ENCODE results near the gene GNB1. TPM values are rescaled to one million over a fixed set of nuclear protein-coding genes. Genes with fewer than 3 reads are reported as not detected.

GNB1 gene
- total RNA-seq, 1 experiment from 2014 or later, result 400 TPM

DNA sequence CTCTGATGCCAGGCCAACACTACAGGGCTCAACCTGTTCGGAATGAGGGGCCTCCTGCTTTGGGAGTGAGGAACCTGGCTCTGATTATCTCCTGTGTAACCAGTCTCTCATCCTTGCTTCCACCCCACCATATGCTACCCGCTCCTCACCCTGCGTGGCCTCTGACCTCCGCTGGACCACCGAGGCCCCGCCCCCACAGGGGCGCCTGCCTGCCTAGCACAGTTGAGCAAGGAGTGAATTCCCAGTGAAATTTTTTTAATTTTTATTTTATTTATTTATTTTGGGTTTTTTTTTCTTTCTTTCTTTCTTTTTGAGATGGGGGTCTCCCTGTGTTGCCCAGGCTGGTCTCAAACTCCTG lies 1.9 kb upstream of the GNB1 start:
- Histone ChIP-seq H3K79me2 (ENCODE audit: insufficient read depth, low read length) (peaks cover 21% of the 10 kb centered on the region; the same call in 1 of the 2 replicates), H2AFZ (ENCODE audit: low read length) (no peak overlapping the region), H3K23me2 (ENCODE audit: insufficient read length, low read depth, low read length, poor library complexity, severe bottlenecking) (peaks cover 6% of the 10 kb centered on the region), H2BK15ac (ENCODE audit: low read depth, low read length) (no peak overlapping the region), H4K5ac (ENCODE audit: insufficient read length, low read depth, low read length) (no peak overlapping the region), H3K27ac (ENCODE audit: insufficient read length, low read depth, low read length) (no peak overlapping the region), H4K20me1 (ENCODE audit: control insufficient read depth, insufficient read depth, insufficient read length) (no peaks in the 10 kb centered on the region), H3K23ac (ENCODE audit: insufficient read length, low read depth, low read length) (no peak overlapping the region), H2BK5ac (ENCODE audit: insufficient read length, low read length) (no peak overlapping the region), H3K56ac (ENCODE audit: insufficient read length, low read depth, low read length) (no peak overlapping the region), H4K91ac (ENCODE audit: insufficient read length, low read depth, low read length) (no peak overlapping the region), H4K8ac (replicated peaks; ENCODE audit: insufficient read length, low read depth, low read length) (no peak overlapping the region), H3K27me3 (ENCODE audit: insufficient read depth, low read length) (no peaks in the 10 kb centered on the region; the same call in none of the 2 replicates), H2BK12ac (ENCODE audit: insufficient read length, low read depth, low read length) (no peak overlapping the region), H3K9ac (ENCODE audit: extremely low read depth, insufficient read length, low read length) (no peak overlapping the region), H2BK20ac (ENCODE audit: low read depth, low read length, poor library complexity, severe bottlenecking) (no peak overlapping the region), H3K4ac (ENCODE audit: low read depth, low read length) (no peak overlapping the region), H3K79me1 (ENCODE audit: insufficient read depth, low read depth, low read length, poor library complexity, severe bottlenecking) (no peaks in the 10 kb centered on the region), H3K4me1 (ENCODE audit: insufficient read depth, low read length) (peaks cover 5% of the 10 kb centered on the region; the same call in 1 of the 2 replicates), H3T11ph (ENCODE audit: low read length) (no peak overlapping the region), H3K18ac (ENCODE audit: insufficient read length, low read depth, low read length) (no peak overlapping the region), H3K9me3 (ENCODE audit: control insufficient read depth, low read depth, low read length) (no peaks in the 10 kb centered on the region), H2AK5ac (ENCODE audit: insufficient read length, low read length) (no peak overlapping the region), H3K4me2 (ENCODE audit: insufficient read depth, insufficient read length, low read length) (no peak overlapping the region), H2BK120ac (ENCODE audit: low read depth, low read length, poor library complexity, severe bottlenecking) (no peak overlapping the region), H3K14ac (ENCODE audit: insufficient read depth, low read length) (no peak overlapping the region)
- H3K27ac Mint-ChIP-seq, result no peak overlapping the region
- peak overlapping the region in 1 of 2 experiments; percentile 85; a peak in 2 of 5 replicates for H3K4me3 Mint-ChIP-seq
- DNase-seq, result no peak
- TF ChIP-seq, protein P1, sequence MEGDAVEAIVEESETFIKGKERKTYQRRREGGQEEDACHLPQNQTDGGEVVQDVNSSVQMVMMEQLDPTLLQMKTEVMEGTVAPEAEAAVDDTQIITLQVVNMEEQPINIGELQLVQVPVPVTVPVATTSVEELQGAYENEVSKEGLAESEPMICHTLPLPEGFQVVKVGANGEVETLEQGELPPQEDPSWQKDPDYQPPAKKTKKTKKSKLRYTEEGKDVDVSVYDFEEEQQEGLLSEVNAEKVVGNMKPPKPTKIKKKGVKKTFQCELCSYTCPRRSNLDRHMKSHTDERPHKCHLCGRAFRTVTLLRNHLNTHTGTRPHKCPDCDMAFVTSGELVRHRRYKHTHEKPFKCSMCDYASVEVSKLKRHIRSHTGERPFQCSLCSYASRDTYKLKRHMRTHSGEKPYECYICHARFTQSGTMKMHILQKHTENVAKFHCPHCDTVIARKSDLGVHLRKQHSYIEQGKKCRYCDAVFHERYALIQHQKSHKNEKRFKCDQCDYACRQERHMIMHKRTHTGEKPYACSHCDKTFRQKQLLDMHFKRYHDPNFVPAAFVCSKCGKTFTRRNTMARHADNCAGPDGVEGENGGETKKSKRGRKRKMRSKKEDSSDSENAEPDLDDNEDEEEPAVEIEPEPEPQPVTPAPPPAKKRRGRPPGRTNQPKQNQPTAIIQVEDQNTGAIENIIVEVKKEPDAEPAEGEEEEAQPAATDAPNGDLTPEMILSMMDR (conservative IDR thresholded peaks at IDR 0.05), result no peak
- no peaks in the 10 kb centered on the region; a peak in 1 of 5 replicates for H3K9me3 Mint-ChIP-seq
- H3K4me1 Mint-ChIP-seq, result peaks cover 41 to 49% of the 10 kb centered on the region in 2 experiments
- peaks cover 0 to 3% (median 3%) of the 10 kb centered on the region in 3 experiments; a peak in 4 of 7 replicates for H3K36me3 Mint-ChIP-seq (ENCODE audit: insufficient read depth in 1 of 3, low read depth in 3 of 3)
- no CpG with 5 or more reads among the region's 7 CpGs for whole genome bisulfite sequencing (ENCODE audit: extremely low coverage, insufficient read length, low lambda C conversion rate)
- H3K27me3 Mint-ChIP-seq (ENCODE audit: low read depth), result peaks cover 8% of the 10 kb centered on the region

Measured in H9 (cell line).